GM23338 (cell line): Measurements from ENCODE around the gene MTERF4. TPM values are rescaled to one million over a fixed set of nuclear protein-coding genes. Genes with fewer than 3 reads are reported as not detected.

Source experiments
- CTCF ChIP-seq, 2 experiments: fragments of 200-600 bp in 1 of 2; sonication (generic) in 1 of 2; conservative IDR thresholded peaks; 2 replicates each; pipeline versions ENCODE4 v1.5.1 to v1.6.1; 2016 to 2017; ENCODE audit warnings: antibody characterized with exemption in 2 of 2, low read depth in 2 of 2, mild to moderate bottlenecking in 2 of 2, moderate library complexity in 1 of 2
- ETS1 ChIP-seq: IDR thresholded peaks from 2 replicates; pipeline ENCODE4 v1.6.1; 2016; ENCODE audit warnings: antibody characterized with exemption
- EZH2 ChIP-seq: fragments of 200-600 bp; sonication (generic); IDR thresholded peaks from one replicate; pipeline ENCODE4 v1.8.0; 2017; ENCODE audit warnings: antibody characterized with exemption, mild to moderate bottlenecking, low read depth; ENCODE audit not compliant: unreplicated experiment
- EZH2phosphoT487 ChIP-seq: fragments of 200-600 bp; sonication (generic); IDR thresholded peaks from one replicate; pipeline ENCODE4 v1.8.1; 2018; ENCODE audit warnings: antibody characterized with exemption; ENCODE audit not compliant: unreplicated experiment
- JUNB ChIP-seq: IDR thresholded peaks from one replicate; pipeline ENCODE4 v1.6.1; 2016; ENCODE audit warnings: antibody characterized with exemption; ENCODE audit not compliant: unreplicated experiment
- NANOG ChIP-seq: IDR thresholded peaks from 2 replicates; pipeline ENCODE4 v1.6.1; 2016; ENCODE audit warnings: antibody characterized with exemption, borderline replicate concordance
- REST ChIP-seq: IDR thresholded peaks from one replicate; pipeline ENCODE4 v1.6.1; 2018; ENCODE audit warnings: antibody characterized with exemption; ENCODE audit not compliant: unreplicated experiment
- STAT1 ChIP-seq: IDR thresholded peaks from one replicate; pipeline ENCODE4 v1.6.1; 2016; ENCODE audit warnings: antibody characterized with exemption; ENCODE audit not compliant: unreplicated experiment
- ZNF114 ChIP-seq: fragments of 250-450 bp; sonication (Bioruptor Pico); IDR thresholded peaks from 2 replicates; pipeline ENCODE4 v1.5.0; 2020; ENCODE audit warnings: mild to moderate bottlenecking, moderate library complexity
- ZNF331 ChIP-seq: fragments of 250-450 bp; sonication (Bioruptor Pico); IDR thresholded peaks from 2 replicates; pipeline ENCODE4 v1.5.0; 2020; ENCODE audit warnings: low read depth, mild to moderate bottlenecking, moderate library complexity
- ZNF462 ChIP-seq: fragments of 250-450 bp; sonication (Bioruptor Pico); IDR thresholded peaks from 2 replicates; pipeline ENCODE4 v1.5.0; 2020; ENCODE audit warnings: mild to moderate bottlenecking, moderate library complexity
- polyA plus RNA-seq: library from polyadenylated mRNA; unstranded; fragments of >200 nt; fragmentation: Nextera tagmentation; extraction: Ambion mirVana; gene quantifications from 2 replicates; pipeline ENCODE4 v1.2.1, GENCODE V29; 2016
- total RNA-seq: library from RNA; depleted of rRNA; stranded (reverse); fragments of >200 nt; shearing (Covaris generic); gene quantifications from 2 replicates; pipeline ENCODE4 v1.2.3, GENCODE V29; 2014

MTERF4 gene
- total and polyA plus RNA-seq, 2 experiments from 2014 or later: 15.3 to 63.6 TPM

GRCh38 chr2:241149925-241150659, 48.0 kb upstream of the MTERF4 start, which contains the start of gene PPP1R7 (continued):
- TF ChIP-seq ZNF462 (CRISPR knock-in tag) (no peak), CTCF (conservative IDR thresholded peaks at IDR 0.05; ENCODE audit: low read depth in 2 of 2) (no peak), ZNF114 (CRISPR knock-in tag) (no peak), NANOG (no peak), STAT1 (no peak), ETS1 (peak; percentile 75), ZNF331 (CRISPR knock-in tag) (no peak), REST (no peak), EZH2 (no peak), JUNB (no peak), EZH2phosphoT487 (no peak)
